NCI-H1092 treated with DMSO at 0.1 percent for 48 hours (cell line): ENCODE results near the gene GABRB3.

ENCODE experiments used
- DNase-seq: peaks from one replicate; lab custom pipeline; 2025; lab: John Stamatoyannopoulos, UW

Gene GABRB3

GRCh38 chr15:26676115-26676514 lies 96.8 kb downstream of the GABRB3 start:
- DNase-seq = no peak

GRCh38 chr15:26674467-26674866 lies 98.4 kb downstream of the GABRB3 start:
- DNase-seq = no peak

- DNase-seq = no peak
Observed at GRCh38 chr15:26673445-26673844, 99.4 kb downstream of the GABRB3 start.

- DNase-seq = no peak
Observed at GRCh38 chr15:26670116-26670515, 102.8 kb downstream of the GABRB3 start.

GRCh38 chr15:26667222-26667988 lies 105.5 kb downstream of the GABRB3 start:
- no peak for DNase-seq

GRCh38 chr15:26665957-26666791 lies 106.7 kb downstream of the GABRB3 start:
- no peak for DNase-seq

- DNase-seq = no peak
Observed at GRCh38 chr15:26662283-26662682, 110.6 kb downstream of the GABRB3 start.

- DNase-seq = no peak
Observed at GRCh38 chr15:26661748-26662147, 111.1 kb downstream of the GABRB3 start.

GRCh38 chr15:26661107-26661506 lies 111.8 kb downstream of the GABRB3 start:
- DNase-seq = no peak

GRCh38 chr15:26660241-26660640 lies 112.6 kb downstream of the GABRB3 start:
- no peak for DNase-seq

GRCh38 chr15:26658290-26658689 lies 114.6 kb downstream of the GABRB3 start:
- no peak for DNase-seq

GRCh38 chr15:26656080-26656479 lies 116.8 kb downstream of the GABRB3 start:
- no peak for DNase-seq

GRCh38 chr15:26651909-26652308 lies 121.0 kb downstream of the GABRB3 start:
- no peak for DNase-seq

GRCh38 chr15:26648676-26649075 lies 124.2 kb downstream of the GABRB3 start:
- no peak for DNase-seq

- DNase-seq = no peak
Observed at GRCh38 chr15:26644948-26645347, 127.9 kb downstream of the GABRB3 start.

GRCh38 chr15:26641144-26641543 lies 131.7 kb downstream of the GABRB3 start:
- no peak for DNase-seq

GRCh38 chr15:26640601-26641000 lies 132.3 kb downstream of the GABRB3 start:
- no peak for DNase-seq

GRCh38 chr15:26639966-26640365 lies 132.9 kb downstream of the GABRB3 start:
- no peak for DNase-seq

- no peak for DNase-seq
Observed at GRCh38 chr15:26635614-26636013, 137.3 kb downstream of the GABRB3 start.

- DNase-seq = no peak
Observed at GRCh38 chr15:26635105-26635504, 137.8 kb downstream of the GABRB3 start.

- DNase-seq = no peak
Observed at GRCh38 chr15:26634319-26634718, 138.5 kb downstream of the GABRB3 start.

- DNase-seq = no peak
Observed at GRCh38 chr15:26632500-26632899, 140.4 kb downstream of the GABRB3 start.

GRCh38 chr15:26631894-26632293 lies 141.0 kb downstream of the GABRB3 start:
- DNase-seq = no peak
